H1 (cell line): Measurements from ENCODE around the gene PRDM1. TPM values are rescaled to one million over a fixed set of nuclear protein-coding genes. Genes with fewer than 3 reads are reported as not detected.

Source experiments
- CTCF ChIA-PET: fragments of 300-600 bp; sonication (Branson Sonifier 250); formaldehyde crosslinking; loops from one replicate; lab custom pipeline; 2021; ENCODE audit not compliant: partially characterized antibody; lab: Charles Lee
- POLR2A ChIA-PET: fragments of 300-600 bp; sonication (Branson Sonifier 250); formaldehyde crosslinking; loops from one replicate; lab custom pipeline; 2021; ENCODE audit warnings: inconsistent platforms; ENCODE audit not compliant: partially characterized antibody; lab: Charles Lee
- DNase-seq, 2 experiments: peaks; one replicate each; pipeline versions ENCODE4 v3.0.0 to v3.0.0-alpha.2; 2010 to 2022; ENCODE audit warnings: low spot score in 2 of 2, low read depth in 1 of 2, mixed read lengths in 1 of 2
- FAIRE-seq: peaks from 2 replicates; lab custom pipeline; 2011; peaks lifted over from hg19 to GRCh38; lab: Jason Lieb, UNC
- H2AFZ ChIP-seq: 2 replicates; pipeline ENCODE4 v1.8.1; 2012; ENCODE audit warnings: low read length, inconsistent platforms
- H2AK5ac ChIP-seq: 2 replicates; pipeline ENCODE4 v1.6.1; 2013; ENCODE audit warnings: low read depth, low read length
- H2BK120ac ChIP-seq: replicated peaks from 2 replicates; pipeline ENCODE3; 2013; ENCODE audit warnings: low read depth, low read length, inconsistent platforms
- H2BK12ac ChIP-seq: 2 replicates; pipeline ENCODE4 v1.6.1; 2013; ENCODE audit warnings: low read depth, low read length
- H2BK15ac ChIP-seq: 2 replicates; pipeline ENCODE4 v1.6.1; 2013; ENCODE audit warnings: low read length
- H2BK20ac ChIP-seq: 2 replicates; pipeline ENCODE4 v1.6.1; 2013; ENCODE audit warnings: low read length
- H2BK5ac ChIP-seq: 2 replicates; pipeline ENCODE4 v1.6.1; 2013; ENCODE audit warnings: low read depth, low read length
- H3K14ac ChIP-seq: 2 replicates; pipeline ENCODE4 v1.6.1; 2013; ENCODE audit warnings: inconsistent platforms; ENCODE audit not compliant: insufficient read length
- H3K18ac ChIP-seq: 2 replicates; pipeline ENCODE4 v1.6.1; 2013; ENCODE audit warnings: low read length; ENCODE audit errors: extremely low read depth
- H3K23ac ChIP-seq: 2 replicates; pipeline ENCODE4 v1.6.1; 2013; ENCODE audit warnings: inconsistent platforms; ENCODE audit not compliant: insufficient read length
- H3K23me2 ChIP-seq: 2 replicates; pipeline ENCODE4 v1.6.1; 2013; ENCODE audit warnings: low read depth, low read length
- H3K27ac ChIP-seq: 2 replicates; pipeline ENCODE4 v1.6.1; 2011; ENCODE audit warnings: low read depth, low read length, inconsistent platforms
- H3K27me3 ChIP-seq, 4 experiments: replicated peaks in 1 of 4; 1 replicate in 1 of 4; 2 replicates in 3 of 4; pipeline versions ENCODE4 v1.6.1 to v1.8.1; 2011 to 2013; ENCODE audit warnings: low read length in 3 of 4, mild to moderate bottlenecking in 3 of 4, inconsistent platforms in 2 of 4, mixed read lengths in 2 of 4, moderate library complexity in 1 of 4; ENCODE audit not compliant: control insufficient read depth in 3 of 4, insufficient read depth in 3 of 4; ENCODE audit errors: extremely low read depth in 1 of 4
- H3K36me3 ChIP-seq, 4 experiments: 2 replicates each; pipeline versions ENCODE4 v1.6.1 to v1.8.1; 2011 to 2013; ENCODE audit warnings: mild to moderate bottlenecking in 4 of 4, low read length in 3 of 4, moderate library complexity in 2 of 4, control low read depth in 1 of 4, inconsistent platforms in 1 of 4; ENCODE audit not compliant: insufficient read depth in 4 of 4, control insufficient read depth in 2 of 4
- H3K4ac ChIP-seq: replicated peaks from 2 replicates; pipeline ENCODE3; 2013; ENCODE audit warnings: low read length, low read depth, mixed read lengths, inconsistent platforms; ENCODE audit not compliant: insufficient read length
- H3K4me1 ChIP-seq, 4 experiments: replicated peaks in 1 of 4; 1 replicate in 1 of 4; 2 replicates in 3 of 4; pipeline versions ENCODE4 v1.6.1 to v1.8.1; 2011 to 2013; ENCODE audit warnings: low read length in 3 of 4, inconsistent platforms in 2 of 4, mixed read lengths in 1 of 4; ENCODE audit not compliant: insufficient read depth in 4 of 4, control insufficient read depth in 3 of 4
- H3K4me2 ChIP-seq, 2 experiments: 2 replicates each; pipeline versions ENCODE4 v1.6.1 to v1.8.1; 2011 to 2013; ENCODE audit warnings: low read depth in 2 of 2, low read length in 2 of 2, control low read depth in 1 of 2, inconsistent platforms in 1 of 2, mild to moderate bottlenecking in 1 of 2; ENCODE audit not compliant: insufficient read depth in 1 of 2
- H3K4me3 ChIP-seq, 4 experiments: fragments of 200-600, 300-600 bp in 1 of 4; sonication (generic), shearing (Covaris generic), sonication (Bioruptor Twin) in 1 of 4; 2 replicates each; pipeline versions ENCODE4 v1.5.1 to v1.8.1; 2011 to 2016; ENCODE audit warnings: low read length in 4 of 4, low read depth in 3 of 4, control low read depth in 2 of 4, inconsistent platforms in 2 of 4, mild to moderate bottlenecking in 2 of 4, mixed read lengths in 1 of 4, moderate library complexity in 1 of 4; ENCODE audit not compliant: insufficient read depth in 2 of 4; ENCODE audit errors: extremely low read depth in 1 of 4
- H3K56ac ChIP-seq: replicated peaks from 2 replicates; pipeline ENCODE3; 2013; ENCODE audit warnings: low read depth, mild to moderate bottlenecking, mixed read lengths, low read length, inconsistent platforms; ENCODE audit not compliant: insufficient read length
- H3K79me1 ChIP-seq: 2 replicates; pipeline ENCODE4 v1.6.1; 2013; ENCODE audit warnings: low read depth, low read length, control low read depth
- H3K79me2 ChIP-seq, 2 experiments: 2 replicates each; pipeline versions ENCODE4 v1.6.1 to v1.8.1; 2012 to 2013; ENCODE audit warnings: low read length in 2 of 2, mild to moderate bottlenecking in 2 of 2, inconsistent platforms in 1 of 2; ENCODE audit not compliant: insufficient read depth in 2 of 2, control insufficient read depth in 1 of 2
- H3K9ac ChIP-seq, 4 experiments: replicated peaks in 1 of 4; 1 replicate in 1 of 4; 2 replicates in 3 of 4; pipeline versions ENCODE4 v1.6.1 to v1.8.1; 2011 to 2013; ENCODE audit warnings: low read depth in 3 of 4, low read length in 3 of 4, control low read depth in 2 of 4, mild to moderate bottlenecking in 2 of 4, moderate library complexity in 2 of 4, inconsistent platforms in 1 of 4; ENCODE audit errors: extremely low read depth in 1 of 4
- H3K9me3 ChIP-seq, 2 experiments: 2 replicates each; pipeline versions ENCODE4 v1.6.1 to v1.8.1; 2012 to 2013; ENCODE audit warnings: mild to moderate bottlenecking in 2 of 2, moderate library complexity in 2 of 2, control low read depth in 1 of 2, inconsistent platforms in 1 of 2, low read depth in 1 of 2, low read length in 1 of 2, mixed read lengths in 1 of 2; ENCODE audit not compliant: insufficient read depth in 2 of 2
- H4K20me1 ChIP-seq, 2 experiments: replicated peaks in 1 of 2; 2 replicates each; pipeline versions ENCODE3 to v1.8.1; 2011 to 2013; ENCODE audit warnings: inconsistent platforms in 2 of 2, low read length in 2 of 2, mild to moderate bottlenecking in 1 of 2; ENCODE audit not compliant: insufficient read depth in 2 of 2, control insufficient read depth in 1 of 2
- H4K5ac ChIP-seq: 2 replicates; pipeline ENCODE4 v1.6.1; 2013; ENCODE audit warnings: low read length, low read depth, mixed read lengths, inconsistent platforms; ENCODE audit not compliant: insufficient read length
- H4K8ac ChIP-seq: 2 replicates; pipeline ENCODE4 v1.8.0; 2013; ENCODE audit warnings: mild to moderate bottlenecking, moderate library complexity, low read length, inconsistent platforms; ENCODE audit not compliant: insufficient read depth; ENCODE audit errors: extremely low read depth
- H4K91ac ChIP-seq: replicated peaks from 2 replicates; pipeline ENCODE3; 2013; ENCODE audit warnings: low read length, mixed read lengths, inconsistent platforms; ENCODE audit not compliant: insufficient read length
- ASH2L ChIP-seq: fragments of 200-600, 300-600 bp; sonication (generic); IDR thresholded peaks from one replicate; pipeline ENCODE4 v1.7.1; 2017; ENCODE audit warnings: low read length
- CBX5 ChIP-seq: fragments of 300-800, 300-1000 bp; sonication (generic); IDR thresholded peaks from 2 replicates; pipeline ENCODE4 v1.7.1; 2016; ENCODE audit warnings: antibody characterized with exemption, low read length, low read depth
- CBX8 ChIP-seq: fragments of 300-800, 300-1000 bp; sonication (generic); IDR thresholded peaks from 2 replicates; pipeline ENCODE4 v1.7.1; 2016; ENCODE audit warnings: low read depth, low read length, borderline replicate concordance
- CHD2 ChIP-seq: IDR thresholded peaks from 2 replicates; pipeline ENCODE4 v1.6.1; 2012; ENCODE audit warnings: low read length, improper control_type of control experiment
- EP300 ChIP-seq, 2 experiments: IDR thresholded peaks; 1 replicate in 1 of 2; 2 replicates in 1 of 2; pipeline ENCODE4 v1.6.1; 2011 to 2012; ENCODE audit warnings: low read depth in 2 of 2, low read length in 2 of 2, mild to moderate bottlenecking in 2 of 2, borderline replicate concordance in 1 of 2, inconsistent platforms in 1 of 2, moderate library complexity in 1 of 2
- JUND ChIP-seq: IDR thresholded peaks from 2 replicates; pipeline ENCODE4 v1.6.1; 2011; ENCODE audit warnings: mild to moderate bottlenecking, improper control_type of control experiment, low read length
- KDM1A ChIP-seq: fragments of 200-600, 300-600 bp; sonication (generic); IDR thresholded peaks from 2 replicates; pipeline ENCODE4 v1.7.1; 2016; ENCODE audit warnings: mild to moderate bottlenecking, low read length, borderline replicate concordance
- KDM4A ChIP-seq: IDR thresholded peaks from one replicate; pipeline ENCODE4 v1.7.1; 2012; ENCODE audit warnings: low read depth, mild to moderate bottlenecking, moderate library complexity, low read length, inconsistent platforms; ENCODE audit not compliant: severe bottlenecking
- MAFK ChIP-seq: IDR thresholded peaks from 2 replicates; pipeline ENCODE4 v1.6.1; 2012; ENCODE audit warnings: low read depth, mild to moderate bottlenecking, improper control_type of control experiment, low read length
- SIRT6 ChIP-seq: IDR thresholded peaks from one replicate; pipeline ENCODE4 v1.7.1; 2012; ENCODE audit warnings: low read length, inconsistent platforms
- SP1 ChIP-seq: IDR thresholded peaks from 2 replicates; pipeline ENCODE4 v1.6.1; 2011; ENCODE audit warnings: low read depth, low read length
- SP2 ChIP-seq: IDR thresholded peaks from 2 replicates; pipeline ENCODE4 v1.6.1; 2012; ENCODE audit warnings: mild to moderate bottlenecking, low read length, inconsistent platforms
- TAF7 ChIP-seq: optimal IDR thresholded peaks from 2 replicates; pipeline ENCODE3; 2011; ENCODE audit warnings: low read depth, mild to moderate bottlenecking, inconsistent platforms, low read length, moderate library complexity, borderline replicate concordance
- ZNF274 ChIP-seq: IDR thresholded peaks from 2 replicates; pipeline ENCODE4 v1.7.0; 2012; ENCODE audit warnings: low read length, borderline replicate concordance; ENCODE audit errors: extremely low read depth
- WGBS, 2 experiments: shearing (Covaris generic) in 1 of 2; methylation state at CpG; one replicate each; pipeline versions ENCODE4 v1.1.6 to v1.1.7; 2013 to 2015; ENCODE audit warnings: low lambda C conversion rate in 2 of 2, mixed read lengths in 2 of 2, inconsistent platforms in 1 of 2, low coverage in 1 of 2, missing lambda C conversion rate in 1 of 2; ENCODE audit not compliant: insufficient replicate concordance in 2 of 2, insufficient coverage in 1 of 2, insufficient read length in 1 of 2; ENCODE audit errors: extremely low coverage in 1 of 2, missing lambda C conversion rate in 1 of 2; 5-methylcytosine and 5-hydroxymethylcytosine counted together
- polyA plus RNA-seq, 7 experiments: library from polyadenylated mRNA; depleted of rRNA in 3 of 7; stranded (reverse) in 5 of 7; unstranded in 2 of 7; fragments of >200 nt in 5 of 7; fragments of 200-250 nt in 2 of 7; gene quantifications; 1 replicate in 5 of 7; 2 replicates in 1 of 7; 4 replicates in 1 of 7; pipeline versions ENCODE4 v1.2.1 to v1.2.3, GENCODE V29; 2011 to 2013; ENCODE audit warnings: missing spikeins in 2 of 7, mixed read lengths in 2 of 7
- total RNA-seq: library from RNA; stranded (reverse); fragmentation: NEBNext Ultra II Directional; extraction: Animal tissue kit (Norgen Biotek cat#: 25700); gene quantifications from 2 replicates; pipeline ENCODE4 v1.2.1, GENCODE V29; 2021
- TF ChIP-seq, protein P1 (sequence below): IDR thresholded peaks from 2 replicates; pipeline ENCODE4 v1.6.1; 2011; ENCODE audit warnings: low read length, improper control_type of control experiment

Gene PRDM1
- total and polyA plus RNA-seq, 2 of the 8 experiments (the other 6 are each of a cell fraction or from before 2014, with no cell fraction given) = 0.21 to 0.74 TPM

- no peak overlapping the region for H2BK5ac ChIP-seq
- H3K18ac ChIP-seq = no peak overlapping the region
- no peak overlapping the region for H3K23ac ChIP-seq
- H3K9ac ChIP-seq = no peak overlapping the region
- ChIA-PET POLR2A (no interaction called here), CTCF (interaction anchor here (1.2 to 1.4 kb wide), 3 partner anchors 16 to 229 kb away, joined by 3 read pairs; no protein-coding TSS in a partner anchor)
- DNase-seq = no peak
- H2BK20ac ChIP-seq = no peak overlapping the region
- no peak overlapping the region for H3K4me2 ChIP-seq
- no peak overlapping the region for H3K27ac ChIP-seq
- H4K20me1 ChIP-seq = no peaks in the 10 kb centered on the region
- no peaks in the 10 kb centered on the region for H3K79me1 ChIP-seq
- no peaks in the 10 kb centered on the region for H3K36me3 ChIP-seq
- FAIRE-seq = no peak
- H3K4me1 ChIP-seq = no peaks in the 10 kb centered on the region
- no peak overlapping the region for H4K91ac ChIP-seq
- H2BK15ac ChIP-seq = no peak overlapping the region
- no peak overlapping the region for H3K4me3 ChIP-seq
- H3K4ac ChIP-seq = no peak overlapping the region
- H3K14ac ChIP-seq = no peak overlapping the region
- H3K56ac ChIP-seq = no peak overlapping the region
- no peak overlapping the region for H2AK5ac ChIP-seq
- no peak overlapping the region for H2BK12ac ChIP-seq
- H3K9me3 ChIP-seq = no peaks in the 10 kb centered on the region
- H4K8ac ChIP-seq = no peak overlapping the region
- no peaks in the 10 kb centered on the region for H3K23me2 ChIP-seq
- 92% methylated on average over 3 of the region's 3 CpGs; no CpG with 5 or more reads in 1 of the 2 experiments for WGBS, 2 experiments
- H3K27me3 ChIP-seq = no peaks in the 10 kb centered on the region
- H3K79me2 ChIP-seq = no peaks in the 10 kb centered on the region
- H4K5ac ChIP-seq = no peak overlapping the region
- H2BK120ac ChIP-seq = no peak overlapping the region
- H2AFZ ChIP-seq = no peak overlapping the region
- TF ChIP-seq SIRT6 = no peak
- no peak for TF ChIP-seq CBX5
- no peak for TF ChIP-seq ASH2L
- no peak for TF ChIP-seq SP2
- TF ChIP-seq CBX8 = no peak
- TF ChIP-seq CHD2 = no peak
- TF ChIP-seq ZNF274 = no peak
- no peak for TF ChIP-seq TAF7
- TF ChIP-seq SP1 = no peak
- no peak for TF ChIP-seq JUND
- no peak for TF ChIP-seq EP300 (IDR thresholded peaks at IDR 0.05; ENCODE audit: borderline replicate concordance in 1 of 2, low read depth in 2 of 2, low read length in 2 of 2)
- no peak for TF ChIP-seq KDM4A
- TF ChIP-seq MAFK = no peak
- TF ChIP-seq KDM1A = no peak
- TF ChIP-seq, protein P1, sequence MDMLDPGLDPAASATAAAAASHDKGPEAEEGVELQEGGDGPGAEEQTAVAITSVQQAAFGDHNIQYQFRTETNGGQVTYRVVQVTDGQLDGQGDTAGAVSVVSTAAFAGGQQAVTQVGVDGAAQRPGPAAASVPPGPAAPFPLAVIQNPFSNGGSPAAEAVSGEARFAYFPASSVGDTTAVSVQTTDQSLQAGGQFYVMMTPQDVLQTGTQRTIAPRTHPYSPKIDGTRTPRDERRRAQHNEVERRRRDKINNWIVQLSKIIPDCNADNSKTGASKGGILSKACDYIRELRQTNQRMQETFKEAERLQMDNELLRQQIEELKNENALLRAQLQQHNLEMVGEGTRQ = no peak
These were observed 22.0 kb upstream of the PRDM1 start for GRCh38 chr6:106064142-106064541.
